Measurements from ENCODE around the gene CALD1. TPM values are rescaled to one million over a fixed set of nuclear protein-coding genes. Genes with fewer than 3 reads are reported as not detected.
A peak's percentile ranks its signal among the peaks of the same experiment; 100 is the strongest.

The CALD1 gene
- total RNA-seq, 4 donors from 2014 or later, result 351 to 1,046 (median 551) TPM

- intact Hi-C loops (cut with DNase I; ENCODE audit: low total_unique reads), result no loop called here
- Histone ChIP-seq H3K4me3 (peak within 1 kb of the TSS; percentile 63 to 90), H3K4me1 (peaks cover 0 to 6% of the 10 kb centered on the region in 2 donors), H3K9me3 (no peaks in the 10 kb centered on the region), H3K27me3 (no peaks in the 10 kb centered on the region), H3K27ac (peak within 1 kb of the TSS; percentile 95), H3K36me3 (no peaks in the 10 kb centered on the region)
- TF ChIP-seq CTCF (IDR thresholded peaks at IDR 0.05) (peak; percentile 56 to 74 (median 62)), POLR2A (IDR thresholded peaks at IDR 0.05) (peak; percentile 63 to 74)
- DNase-seq, result peak; percentile 98
These were observed 207.2 kb downstream of the CALD1 start, which contains the start of gene AGBL3 for GRCh38 chr7:134986363-134987251. Gene AGBL3, plus strand, starts transcription at chr7:134986508. Its CDS starts 1,426 bp downstream, at chr7:134987934.

GRCh38 chr7:134988161-134988560, 208.7 kb downstream of the CALD1 start:
- Histone ChIP-seq H3K27me3 (no peaks in the 10 kb centered on the region), H3K9me3 (no peaks in the 10 kb centered on the region), H3K36me3 (no peaks in the 10 kb centered on the region), H3K27ac (peak overlapping the region; percentile 25 to 95), H3K4me1 (peaks cover 0 to 6% of the 10 kb centered on the region in 2 donors), H3K4me3 (no peak overlapping the region)
- TF ChIP-seq POLR2A (IDR thresholded peaks at IDR 0.05) (no peak), CTCF (IDR thresholded peaks at IDR 0.05) (no peak)
- no peak for DNase-seq
- intact Hi-C loops (cut with DNase I; ENCODE audit: low total_unique reads), result no loop called here

- intact Hi-C loops (cut with DNase I; ENCODE audit: low total_unique reads), result no loop called here
- TF ChIP-seq POLR2A (IDR thresholded peaks at IDR 0.05) (no peak), CTCF (IDR thresholded peaks at IDR 0.05) (no peak)
- Histone ChIP-seq H3K4me1 (peaks cover 2 to 14% of the 10 kb centered on the region in 2 donors), H3K27me3 (no peaks in the 10 kb centered on the region), H3K27ac (peak overlapping the region; percentile 52 to 64), H3K9me3 (no peaks in the 10 kb centered on the region), H3K36me3 (no peaks in the 10 kb centered on the region), H3K4me3 (no peak overlapping the region)
- DNase-seq, result no peak
These were observed 212.3 kb downstream of the CALD1 start for GRCh38 chr7:134991469-134992339.

GRCh38 chr7:134992626-134993179, 213.3 kb downstream of the CALD1 start:
- intact Hi-C loops (cut with DNase I; ENCODE audit: low total_unique reads), result no loop called here
- Histone ChIP-seq H3K27ac (peak overlapping the region; percentile 52 to 64), H3K4me1 (peaks cover 4 to 19% of the 10 kb centered on the region in 2 donors), H3K27me3 (no peaks in the 10 kb centered on the region), H3K36me3 (no peaks in the 10 kb centered on the region), H3K9me3 (no peaks in the 10 kb centered on the region), H3K4me3 (no peak overlapping the region)
- TF ChIP-seq CTCF (IDR thresholded peaks at IDR 0.05) (no peak), POLR2A (IDR thresholded peaks at IDR 0.05) (no peak)
- peak; percentile 28 to 30 for DNase-seq

Measured in uterus (tissue), 4 donors.